OCI-LY7 (cell line): ENCODE data around the gene COL6A6.

Experiments
- EZH2phosphoT487 ChIP-seq: fragments of 200-600 bp; sonication (generic); IDR thresholded peaks from 2 replicates; pipeline ENCODE4 v1.6.1; 2018; ENCODE audit warnings: low read depth, borderline replicate concordance, mild to moderate bottlenecking, mixed run types, antibody characterized with exemption, low read length, moderate library complexity, mixed read lengths
- TF ChIP-seq, protein P1 (sequence below): fragments of 200-600 bp; sonication (generic); conservative IDR thresholded peaks from 2 replicates; pipeline ENCODE4 v1.5.1; 2014; ENCODE audit warnings: mild to moderate bottlenecking, antibody characterized with exemption, low read length, moderate library complexity, mixed read lengths

DNA sequence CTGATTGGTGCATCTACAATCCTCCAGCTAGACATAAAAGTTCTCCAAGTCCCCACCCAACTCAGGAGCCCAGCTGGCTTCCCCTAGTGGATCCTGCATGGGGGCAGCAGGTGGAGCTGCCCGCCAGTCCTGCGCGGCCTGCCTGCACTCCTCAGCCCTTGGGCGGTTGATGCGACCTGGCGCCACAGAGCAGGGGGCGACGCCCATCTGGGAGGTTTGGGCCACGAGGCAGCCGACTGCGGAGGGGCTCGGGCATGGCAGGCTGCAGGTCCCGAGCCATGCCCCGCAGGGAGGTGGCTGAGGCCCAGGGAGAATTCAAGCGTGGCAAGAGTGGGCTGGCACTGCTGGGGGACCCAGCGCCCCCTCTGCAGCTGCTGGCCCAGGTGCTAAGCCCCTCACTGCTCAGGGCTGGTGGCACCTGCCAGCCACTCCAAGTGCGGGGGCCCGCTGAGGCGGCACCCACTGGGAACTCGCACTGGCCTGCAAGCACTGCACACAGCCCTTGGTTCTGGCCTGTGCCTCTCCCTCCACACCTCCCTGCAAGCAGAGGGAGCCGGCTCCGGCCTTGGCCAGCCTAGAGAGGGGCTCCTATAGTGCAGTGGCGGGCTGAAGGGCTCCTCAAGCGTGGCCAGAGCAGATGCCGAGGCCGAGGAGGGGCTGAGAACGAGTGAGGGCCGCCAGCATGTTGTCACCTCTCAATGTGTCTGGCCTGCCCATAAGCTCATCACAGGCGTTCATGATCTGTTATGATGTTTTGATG lies 30.1 kb downstream of the COL6A6 start:
- TF ChIP-seq, protein P1, sequence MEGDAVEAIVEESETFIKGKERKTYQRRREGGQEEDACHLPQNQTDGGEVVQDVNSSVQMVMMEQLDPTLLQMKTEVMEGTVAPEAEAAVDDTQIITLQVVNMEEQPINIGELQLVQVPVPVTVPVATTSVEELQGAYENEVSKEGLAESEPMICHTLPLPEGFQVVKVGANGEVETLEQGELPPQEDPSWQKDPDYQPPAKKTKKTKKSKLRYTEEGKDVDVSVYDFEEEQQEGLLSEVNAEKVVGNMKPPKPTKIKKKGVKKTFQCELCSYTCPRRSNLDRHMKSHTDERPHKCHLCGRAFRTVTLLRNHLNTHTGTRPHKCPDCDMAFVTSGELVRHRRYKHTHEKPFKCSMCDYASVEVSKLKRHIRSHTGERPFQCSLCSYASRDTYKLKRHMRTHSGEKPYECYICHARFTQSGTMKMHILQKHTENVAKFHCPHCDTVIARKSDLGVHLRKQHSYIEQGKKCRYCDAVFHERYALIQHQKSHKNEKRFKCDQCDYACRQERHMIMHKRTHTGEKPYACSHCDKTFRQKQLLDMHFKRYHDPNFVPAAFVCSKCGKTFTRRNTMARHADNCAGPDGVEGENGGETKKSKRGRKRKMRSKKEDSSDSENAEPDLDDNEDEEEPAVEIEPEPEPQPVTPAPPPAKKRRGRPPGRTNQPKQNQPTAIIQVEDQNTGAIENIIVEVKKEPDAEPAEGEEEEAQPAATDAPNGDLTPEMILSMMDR: no peak
- TF ChIP-seq EZH2phosphoT487: no peak
